GM21360 (cell line): ENCODE measurements around the gene KRT14.
"Not testable (repeated sequence)": the region's sequence is repeated elsewhere in the genome, so short reads cannot be mapped to it uniquely, and the experiment has no call there.

Experiments used
- ATAC-seq: cut with Tn5 transposase; IDR thresholded peaks from one replicate; pipeline ENCODE4 v1.9.1; 2021; ENCODE audit warnings: mild to moderate bottlenecking, moderate library complexity; ENCODE audit not compliant: unreplicated experiment

The KRT14 gene

GRCh38 chr17:41580244-41580575 lies 6.5 kb downstream of the KRT14 start:
- no peak for ATAC-seq

DNA sequence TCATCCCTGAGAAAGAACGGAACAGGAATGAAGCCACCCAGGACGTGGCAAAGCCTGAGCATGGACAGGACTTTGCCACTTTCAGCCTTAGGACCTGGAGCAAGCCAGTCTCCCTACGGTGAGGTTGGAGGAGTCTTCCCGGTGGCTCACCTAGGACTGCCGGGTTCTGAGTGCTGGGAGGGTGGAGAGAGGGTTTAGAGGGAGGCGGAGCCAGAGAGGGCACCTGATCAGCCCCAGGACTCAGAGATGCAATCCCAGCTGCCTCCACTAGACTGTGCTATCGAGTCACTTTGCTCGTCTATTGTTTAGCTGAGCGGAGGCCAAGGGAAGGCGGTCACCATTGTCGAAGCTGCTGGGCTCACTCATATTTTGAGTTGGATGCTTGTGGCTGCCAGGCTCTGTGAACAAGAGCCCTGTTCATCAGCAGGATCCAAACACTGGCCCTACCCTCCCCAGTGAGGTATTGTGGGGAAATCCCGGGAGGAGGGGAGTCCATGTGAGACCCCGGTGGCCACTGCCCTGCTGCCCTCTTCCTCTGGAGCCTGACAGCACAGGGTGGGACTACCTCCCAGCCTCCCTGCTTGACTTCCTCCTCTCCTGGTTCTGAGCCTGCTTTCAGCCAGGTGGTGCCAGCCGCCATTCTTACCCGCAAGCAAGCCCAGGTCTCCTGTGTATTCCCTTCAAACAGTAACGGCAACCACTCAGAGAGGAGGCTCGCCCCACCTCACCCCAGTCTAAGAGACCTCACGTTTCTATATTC lies 7.0 kb downstream of the KRT14 start:
- ATAC-seq = no peak

DNA sequence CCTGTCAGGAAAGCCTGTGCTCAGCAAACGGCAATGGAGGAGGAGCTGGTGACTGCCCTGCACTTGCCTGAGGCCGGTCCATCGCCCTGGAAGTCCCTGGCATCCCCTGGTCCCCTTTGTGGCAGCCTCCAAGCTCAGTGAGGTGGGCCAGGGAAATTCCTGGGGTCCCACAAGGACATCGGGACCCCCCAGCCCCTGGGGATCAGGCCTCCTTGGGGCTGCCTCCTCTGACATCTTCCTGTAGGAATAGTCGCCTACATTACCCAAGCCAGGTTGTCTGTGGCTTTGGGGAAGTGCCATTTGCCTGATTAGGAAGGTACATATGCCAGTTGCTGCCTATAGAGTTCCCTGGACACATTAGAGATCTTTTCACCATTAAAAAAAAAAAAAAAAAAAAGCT lies 7.7 kb downstream of the KRT14 start:
- no peak for ATAC-seq

- ATAC-seq = no peak
These were observed 8.2 kb downstream of the KRT14 start for GRCh38 chr17:41578538-41578937.

DNA sequence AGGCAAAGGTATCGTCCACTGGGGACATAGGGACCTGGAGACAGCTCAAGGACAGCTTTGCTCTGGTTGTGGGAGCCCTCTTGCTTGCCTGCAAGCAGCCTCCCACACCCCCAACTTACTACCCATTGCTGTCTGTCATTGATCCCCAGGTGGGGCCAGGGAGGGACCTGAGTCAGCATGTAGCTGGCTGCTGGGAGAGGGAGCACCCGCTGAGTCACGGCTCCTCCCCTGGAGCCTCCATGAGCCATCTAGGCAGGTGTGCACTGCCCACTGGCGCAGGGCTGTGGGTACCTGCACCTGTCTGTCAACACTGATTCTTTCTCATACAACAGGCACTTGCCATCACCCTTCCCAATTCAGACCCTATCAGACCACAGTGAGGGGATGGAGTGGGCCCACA lies 10.0 kb downstream of the KRT14 start:
- ATAC-seq = not testable (repeated sequence)

DNA sequence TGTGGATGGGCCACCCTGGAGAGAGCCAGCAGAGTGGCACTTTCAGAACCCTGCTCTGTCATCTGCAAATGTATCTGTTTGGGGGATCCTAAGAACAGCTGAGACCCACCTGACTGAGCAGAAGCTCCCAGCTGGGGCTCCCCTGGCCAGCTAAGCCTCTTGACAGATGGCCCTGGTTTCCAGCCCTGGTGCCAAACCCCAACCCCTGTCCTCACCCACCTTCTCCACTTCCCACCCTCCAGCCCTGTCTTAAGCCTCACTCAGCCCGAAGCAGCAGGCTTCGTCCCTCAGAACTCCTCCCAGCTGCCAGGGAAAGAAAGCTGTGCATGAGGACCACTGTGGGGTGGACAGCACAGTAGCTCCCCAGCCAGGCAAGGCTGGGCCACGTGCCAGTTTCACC lies 11.4 kb downstream of the KRT14 start:
- no peak for ATAC-seq

- ATAC-seq = no peak
These were observed 14.9 kb downstream of the KRT14 start, which contains the start of gene KRT9 for GRCh38 chr17:41571561-41572434. TSS of gene KRT9 (minus strand) at chr17:41572059. CDS start at chr17:41571992, 67 bp downstream.

DNA sequence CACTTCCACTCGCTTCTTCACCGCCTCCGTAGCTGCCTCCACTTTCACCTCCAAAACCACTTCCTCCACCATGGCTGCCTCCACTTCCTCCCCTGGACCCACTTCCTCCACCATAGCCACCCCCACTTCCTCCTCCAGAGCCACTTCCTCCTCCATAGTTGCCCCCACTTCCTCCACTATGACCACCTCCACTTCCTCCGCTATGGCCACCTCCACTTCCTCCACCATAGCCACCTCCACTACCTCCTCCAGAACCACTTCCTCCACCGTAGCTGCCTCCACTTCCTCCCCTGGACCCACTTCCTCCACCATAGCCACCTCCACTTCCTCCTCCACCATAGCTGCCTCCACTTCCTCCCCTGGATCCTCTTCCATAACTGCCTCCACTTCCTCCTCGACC lies 19.4 kb downstream of the KRT14 start:
- ATAC-seq = no peak

DNA sequence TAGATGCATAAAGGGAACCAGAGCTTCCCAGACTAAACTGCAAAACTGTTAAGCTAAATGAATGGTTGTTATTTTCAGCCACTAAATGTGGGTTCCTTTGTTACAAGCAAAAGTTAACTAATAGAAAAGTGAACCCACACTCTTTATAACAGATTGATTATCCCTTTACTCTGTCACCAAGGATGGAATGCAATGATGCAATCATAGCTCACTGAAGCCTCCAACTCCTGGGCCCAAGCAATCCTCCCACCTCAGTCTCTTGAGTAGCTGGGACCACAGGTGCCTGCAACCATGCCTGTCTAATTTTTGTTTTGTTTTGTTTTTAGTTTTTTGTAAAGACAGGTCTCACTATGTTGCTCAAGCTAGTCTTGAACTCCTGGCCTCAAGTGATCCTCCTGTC lies 21.4 kb downstream of the KRT14 start:
- ATAC-seq = no peak

DNA sequence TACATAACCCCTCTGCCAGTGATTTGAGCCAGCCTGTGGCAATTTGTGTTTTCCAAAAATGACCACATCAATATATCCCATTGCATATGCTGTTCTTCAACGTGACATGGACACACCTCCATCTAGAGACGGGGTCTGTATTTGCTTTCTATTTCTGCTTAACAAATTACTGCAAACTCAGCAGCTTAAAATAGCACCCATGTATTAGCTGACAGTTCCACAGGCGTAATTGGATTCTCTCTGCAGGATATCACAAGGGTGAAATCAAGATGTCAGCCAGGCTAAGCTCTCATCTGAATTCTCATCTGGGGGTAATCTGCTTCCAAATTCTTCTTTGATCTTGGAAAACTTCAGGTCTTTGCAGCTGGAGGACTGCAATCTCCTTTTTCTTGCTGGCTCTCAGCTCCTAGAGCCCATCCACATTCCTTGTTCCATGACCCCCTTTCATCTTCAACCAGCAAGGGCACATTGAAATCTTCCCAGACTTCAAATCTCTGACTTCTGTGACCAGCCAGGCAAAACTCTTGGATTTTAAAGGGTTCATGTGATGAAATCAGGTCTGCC lies 23.0 kb downstream of the KRT14 start:
- no peak for ATAC-seq

DNA sequence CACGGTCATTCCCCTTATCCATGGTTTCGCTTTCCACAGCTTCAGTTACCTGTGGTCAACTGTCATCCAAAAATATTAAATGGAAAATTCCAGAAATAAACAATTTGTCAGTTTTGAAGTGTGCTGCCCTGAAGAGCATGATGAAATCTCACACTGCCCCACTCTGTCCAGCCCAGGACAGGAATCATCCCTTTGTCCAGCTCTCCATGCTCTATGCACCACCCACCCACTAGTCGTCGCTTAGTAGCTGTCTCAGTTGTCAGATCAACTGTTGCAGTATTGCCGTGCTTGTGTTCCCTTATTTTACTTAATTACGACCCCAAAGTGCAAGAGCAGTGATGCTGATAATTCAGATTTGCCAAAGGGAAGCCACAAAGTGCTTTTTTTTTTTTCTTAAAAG lies 25.1 kb downstream of the KRT14 start:
- no peak for ATAC-seq

GRCh38 chr17:41559548-41559947 lies 27.1 kb downstream of the KRT14 start:
- no peak for ATAC-seq

DNA sequence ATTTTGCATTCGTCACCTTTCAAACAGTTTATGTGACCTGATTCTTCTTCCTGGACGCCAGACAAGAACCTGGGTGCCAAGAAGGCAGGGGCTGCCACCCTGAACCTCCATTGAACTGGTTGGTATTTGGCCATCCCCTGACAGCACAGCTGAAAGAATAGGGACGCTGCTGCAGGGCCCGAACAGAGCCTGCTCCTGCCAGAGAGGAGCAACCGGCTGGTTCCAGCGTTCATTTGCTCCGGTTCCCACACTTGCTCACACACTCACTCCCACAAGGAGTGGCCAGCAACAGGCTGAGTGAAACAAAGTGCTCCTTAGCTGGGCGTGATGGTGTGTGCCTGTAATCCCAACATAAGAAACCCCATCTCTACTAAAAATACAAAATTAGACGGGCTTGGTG lies 29.8 kb downstream of the KRT14 start:
- ATAC-seq = no peak

DNA sequence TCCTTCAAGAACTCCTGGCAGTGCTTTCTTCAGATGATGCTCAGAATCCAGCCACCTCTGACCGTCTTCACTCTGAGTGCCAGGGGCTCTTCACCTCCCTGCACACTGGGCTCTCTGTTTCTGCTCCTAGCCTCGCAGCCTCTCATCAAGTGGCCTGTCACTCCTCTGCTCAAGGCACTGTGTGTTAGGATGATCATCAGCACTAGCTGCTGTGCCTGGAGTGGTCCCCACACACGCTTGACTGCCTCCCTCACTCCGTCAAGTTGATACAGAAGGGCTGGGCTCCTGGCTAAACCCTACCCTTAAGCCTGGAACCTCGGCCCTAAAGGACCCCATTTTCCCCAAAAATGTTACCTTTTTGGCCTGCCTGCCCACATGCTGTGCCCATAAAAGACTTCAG lies 30.4 kb downstream of the KRT14 start:
- ATAC-seq = no peak

DNA sequence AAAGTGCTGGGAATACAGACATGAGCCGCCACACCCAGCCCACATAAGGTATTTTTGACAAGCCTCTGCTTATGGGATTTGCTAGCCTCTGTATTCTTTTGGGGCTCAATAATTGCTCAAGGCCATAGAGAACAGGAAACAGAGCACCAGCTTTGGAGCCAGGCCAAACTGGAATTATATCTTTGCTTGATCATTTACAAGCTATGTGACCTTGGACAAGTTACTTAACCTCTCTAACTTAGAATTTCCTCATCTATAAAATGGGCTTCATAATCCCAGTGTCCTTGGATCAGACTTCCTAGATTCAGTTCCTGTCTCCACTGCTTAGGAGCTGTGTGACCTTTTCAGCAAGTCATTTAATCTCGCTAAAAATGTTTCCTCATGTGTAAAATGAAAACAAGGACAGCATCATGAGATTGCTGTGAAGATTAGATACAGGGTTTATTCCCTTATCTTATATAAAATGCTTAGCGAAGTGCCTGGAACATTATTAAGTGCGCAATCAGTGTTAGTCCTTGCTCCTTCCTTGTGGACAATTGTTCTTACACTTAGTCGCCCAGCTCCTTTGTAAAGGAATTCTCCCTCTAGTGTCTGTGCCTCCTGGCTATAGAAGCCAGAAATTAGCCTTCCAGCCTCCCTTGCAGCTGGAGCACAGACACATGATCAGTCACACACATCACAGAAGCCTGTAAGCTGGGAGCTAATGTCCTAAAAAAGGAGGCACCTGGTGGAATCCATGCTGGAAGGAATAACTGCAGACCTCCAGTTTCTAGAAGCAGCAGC lies 31.4 kb downstream of the KRT14 start:
- no peak for ATAC-seq

DNA sequence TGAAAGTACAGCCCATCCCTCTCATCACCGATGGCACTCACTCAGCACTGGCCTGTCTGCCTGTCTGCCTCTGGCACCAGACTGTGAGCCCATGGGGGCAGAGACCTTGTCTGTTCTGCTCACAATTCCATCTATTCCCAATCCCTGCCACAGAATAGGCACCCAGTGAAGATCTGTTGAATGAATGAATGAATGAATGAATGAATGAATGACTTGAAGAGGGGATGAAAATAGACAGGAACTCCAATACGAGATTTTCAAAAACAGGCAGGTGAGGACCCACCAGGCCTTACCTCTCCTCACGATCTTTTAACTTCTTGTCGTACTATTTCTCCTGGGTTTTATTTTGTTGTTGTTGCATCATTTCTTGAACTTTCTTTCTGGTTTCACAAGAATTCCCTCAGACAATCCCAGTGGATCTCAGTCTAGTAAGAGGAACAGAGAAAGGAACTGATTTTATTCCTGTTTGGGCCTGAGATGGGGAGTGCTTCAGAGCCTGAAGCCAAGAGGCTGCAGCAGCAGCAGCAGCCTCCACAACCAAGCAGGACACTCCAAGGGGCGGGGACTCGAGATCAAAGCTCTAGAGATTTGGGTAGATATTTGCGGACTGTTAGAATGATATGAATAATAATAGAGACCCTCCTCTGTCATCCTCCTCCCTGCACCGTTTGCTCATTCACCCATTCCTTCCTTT lies 32.6 kb downstream of the KRT14 start:
- no peak for ATAC-seq

DNA sequence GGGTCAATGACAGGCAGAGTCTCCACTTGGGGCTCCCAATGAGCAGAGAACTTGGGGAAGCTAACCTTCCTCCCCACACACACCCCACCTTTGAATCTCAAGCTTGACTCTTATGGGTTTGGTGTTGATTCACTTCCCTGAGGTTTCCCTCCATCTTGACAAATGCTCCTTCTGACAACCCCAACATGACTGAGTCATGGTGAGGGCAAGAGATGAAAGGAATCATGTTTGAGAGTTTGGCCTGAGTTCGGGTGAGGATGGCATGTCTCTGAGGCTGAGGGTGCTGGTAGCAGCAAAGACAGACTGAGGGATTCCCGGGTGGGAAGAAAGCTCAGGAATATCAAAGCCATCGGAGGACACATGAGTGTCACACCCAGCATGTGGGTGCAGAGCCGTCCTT lies 33.5 kb downstream of the KRT14 start:
- ATAC-seq = no peak

GRCh38 chr17:41552455-41552854 lies 34.2 kb downstream of the KRT14 start:
- no peak for ATAC-seq

DNA sequence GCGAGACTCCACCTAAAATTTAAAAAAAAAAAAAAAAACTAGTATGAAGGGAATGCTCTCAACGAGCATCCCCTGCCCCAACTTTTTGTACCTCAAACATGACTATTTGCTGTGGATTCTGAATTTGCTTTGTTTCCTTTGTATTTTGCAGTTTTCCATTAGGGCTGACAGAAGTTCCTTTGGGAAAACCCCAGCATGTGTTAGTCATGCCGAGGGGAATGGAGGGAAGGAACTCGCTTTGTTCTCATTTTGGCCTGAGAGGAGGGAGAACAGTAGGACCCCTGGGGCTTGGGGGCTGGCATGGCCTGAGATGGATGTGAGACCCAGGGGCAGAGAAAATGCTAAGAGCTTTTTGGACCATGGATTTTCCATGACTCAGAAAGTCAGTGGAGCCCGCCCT lies 35.3 kb downstream of the KRT14 start:
- no peak for ATAC-seq

DNA sequence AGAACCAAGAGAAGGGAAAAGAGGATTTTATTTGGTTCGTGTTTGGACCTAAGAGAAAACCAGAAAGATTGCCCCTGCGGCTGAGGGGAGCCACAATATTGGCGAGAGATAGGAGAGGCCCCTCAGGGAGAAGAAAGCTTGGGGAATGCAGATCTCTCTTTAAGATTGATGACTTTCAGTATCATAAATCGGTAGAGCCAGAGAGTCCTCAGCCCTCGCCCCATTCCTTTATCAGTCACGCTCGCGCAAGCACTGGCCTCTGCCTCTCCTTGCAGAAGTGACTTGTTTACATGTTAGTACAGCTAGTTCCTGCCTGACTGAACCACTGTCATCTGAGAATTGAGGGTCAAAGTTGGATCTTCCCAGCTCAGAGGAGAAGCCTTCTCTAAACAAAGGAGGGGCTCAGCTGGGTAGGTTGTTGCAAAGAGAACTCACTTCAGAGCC lies 37.1 kb downstream of the KRT14 start:
- ATAC-seq = no peak
